ENCODE measurements around the gene CHRM4. TPM values are rescaled to one million over a fixed set of nuclear protein-coding genes. Genes with fewer than 3 reads are reported as not detected.
A peak's percentile ranks its signal among the peaks of the same experiment; 100 is the strongest.

The CHRM4 gene
- polyA plus RNA-seq, 1 experiment = not detected

DNA sequence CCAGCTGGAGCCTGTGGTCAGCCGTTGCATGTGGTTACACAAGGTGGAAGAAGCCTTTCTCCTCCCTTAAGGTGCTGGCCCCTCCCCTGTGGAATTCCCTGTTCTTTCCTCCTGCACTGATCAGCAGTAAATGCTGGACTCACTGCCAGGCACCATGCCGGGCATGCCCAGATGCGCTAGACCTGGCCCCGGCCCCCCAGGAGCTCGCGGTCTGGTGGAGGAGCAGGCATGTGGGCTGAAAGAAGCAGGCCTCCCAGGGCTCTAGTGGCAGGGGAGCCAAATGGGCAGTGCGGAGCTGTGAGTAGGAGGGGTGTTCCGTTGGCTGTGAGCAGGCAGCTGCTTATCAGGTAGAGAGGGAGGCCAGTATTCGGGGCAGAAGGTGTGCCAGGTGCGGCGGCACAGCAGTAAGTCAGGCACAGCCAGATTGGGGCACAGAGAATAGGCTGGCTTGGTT lies 34.1 kb downstream of the CHRM4 start:
- Histone ChIP-seq H3K9me3 (ENCODE audit: control insufficient read depth, insufficient read depth, low read length) (no peaks in the 10 kb centered on the region), H3K27ac (ENCODE audit: low read depth, low read length) (peak overlapping the region; percentile 11), H3K4me3 (ENCODE audit: low read depth, low read length) (no peak overlapping the region), H3K27me3 (ENCODE audit: control insufficient read depth, insufficient read depth, low read length) (no peaks in the 10 kb centered on the region)
- POLR2A ChIA-PET = no interaction called here
- no peak for DNase-seq (ENCODE audit: low read depth, low spot score)
- no peak for TF ChIP-seq CTCF (IDR thresholded peaks at IDR 0.05; ENCODE audit: low read depth, low read length)
- CTCF ChIA-PET = interaction anchor here (1.4 to 3.7 kb wide), 2 partner anchors 11 to 118 kb away, joined by 3 to 26 read pairs; no protein-coding TSS in a partner anchor

DNA sequence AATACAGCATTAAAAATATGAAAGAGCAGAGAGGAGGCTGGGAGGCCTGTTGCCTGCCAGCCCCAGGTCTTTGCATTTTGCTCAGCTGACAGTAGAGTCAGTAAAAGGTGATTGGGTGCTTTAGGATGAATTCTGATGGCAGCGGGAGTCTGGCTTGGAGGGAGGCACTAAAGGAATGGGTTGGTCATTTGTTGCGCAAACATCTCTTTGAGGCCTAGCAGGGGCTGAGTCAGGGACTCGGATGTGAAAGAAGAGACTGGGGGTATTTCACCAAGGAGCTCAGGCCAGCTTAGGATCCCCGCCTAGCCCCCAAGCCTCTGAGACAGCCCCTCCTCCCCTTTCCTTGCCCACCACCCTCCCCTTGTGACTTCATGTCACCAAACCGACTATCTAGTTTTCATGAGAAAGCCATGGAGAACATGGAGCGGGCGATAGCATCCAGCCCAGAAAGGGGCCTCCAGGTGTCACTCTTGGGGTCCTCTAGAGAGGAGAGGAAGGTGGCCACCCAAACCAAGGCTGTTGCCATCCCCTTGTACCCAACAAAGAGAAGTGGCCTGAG lies 34.6 kb downstream of the CHRM4 start:
- POLR2A ChIA-PET = no interaction called here
- DNase-seq (ENCODE audit: low read depth, low spot score) = peak; percentile 45

DNA sequence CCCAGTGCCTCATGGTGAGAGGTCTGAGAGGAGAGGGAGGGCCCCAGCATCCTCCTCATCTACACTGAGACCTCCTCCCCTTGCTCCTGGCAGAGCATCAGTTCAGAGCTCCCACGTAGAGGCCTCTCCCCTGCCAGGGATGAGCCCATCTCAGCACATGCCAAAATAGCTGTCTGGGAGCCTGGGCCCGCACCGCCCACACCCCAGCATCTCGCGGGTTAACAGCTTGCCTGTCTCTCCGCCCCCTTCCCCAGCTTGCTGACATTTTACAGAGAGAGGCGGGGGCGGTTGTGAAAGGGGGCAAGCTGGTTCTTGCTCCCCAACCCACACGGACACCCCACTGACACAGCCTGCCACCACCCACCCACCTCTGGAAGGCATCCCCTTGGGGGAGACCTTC lies 37.9 kb downstream of the CHRM4 start:
- H3K9me3 ChIP-seq (ENCODE audit: control insufficient read depth, insufficient read depth, low read length) = no peaks in the 10 kb centered on the region; the same call in 1 of the 2 replicates
- no peak overlapping the region for H3K4me3 ChIP-seq (ENCODE audit: low read depth, low read length)
- TF ChIP-seq CTCF (IDR thresholded peaks at IDR 0.05; ENCODE audit: low read depth, low read length) = no peak
- no peak for DNase-seq (ENCODE audit: low read depth, low spot score)
- peak overlapping the region; percentile 39 for H3K27ac ChIP-seq (ENCODE audit: low read depth, low read length)
- ChIA-PET CTCF (interaction anchor here (0.8 to 2.7 kb wide), 3 partner anchors 7 to 35 kb away, joined by 4 to 13 read pairs (median 9); no protein-coding TSS in a partner anchor), POLR2A (interaction anchor here (1.3 kb wide), 1 partner anchor 58 kb away, joined by 3 read pairs; no protein-coding TSS in a partner anchor)
- H3K27me3 ChIP-seq (ENCODE audit: control insufficient read depth, insufficient read depth, low read length) = no peaks in the 10 kb centered on the region

More for the DNA sequence above, 34.6 kb downstream of the CHRM4 start:
- H3K9me3 ChIP-seq (ENCODE audit: control insufficient read depth, insufficient read depth, low read length) = no peaks in the 10 kb centered on the region; the same call in 1 of the 2 replicates
- CTCF ChIA-PET = interaction anchor here (0.9 to 3.7 kb wide), 3 partner anchors 12 to 118 kb away, joined by 4 to 26 read pairs (median 4); no protein-coding TSS in a partner anchor
- no peak for TF ChIP-seq CTCF (IDR thresholded peaks at IDR 0.05; ENCODE audit: low read depth, low read length)
- H3K4me3 ChIP-seq (ENCODE audit: low read depth, low read length) = no peak overlapping the region
- no peaks in the 10 kb centered on the region for H3K27me3 ChIP-seq (ENCODE audit: control insufficient read depth, insufficient read depth, low read length)
- peak overlapping the region; percentile 11 for H3K27ac ChIP-seq (ENCODE audit: low read depth, low read length)

DNA sequence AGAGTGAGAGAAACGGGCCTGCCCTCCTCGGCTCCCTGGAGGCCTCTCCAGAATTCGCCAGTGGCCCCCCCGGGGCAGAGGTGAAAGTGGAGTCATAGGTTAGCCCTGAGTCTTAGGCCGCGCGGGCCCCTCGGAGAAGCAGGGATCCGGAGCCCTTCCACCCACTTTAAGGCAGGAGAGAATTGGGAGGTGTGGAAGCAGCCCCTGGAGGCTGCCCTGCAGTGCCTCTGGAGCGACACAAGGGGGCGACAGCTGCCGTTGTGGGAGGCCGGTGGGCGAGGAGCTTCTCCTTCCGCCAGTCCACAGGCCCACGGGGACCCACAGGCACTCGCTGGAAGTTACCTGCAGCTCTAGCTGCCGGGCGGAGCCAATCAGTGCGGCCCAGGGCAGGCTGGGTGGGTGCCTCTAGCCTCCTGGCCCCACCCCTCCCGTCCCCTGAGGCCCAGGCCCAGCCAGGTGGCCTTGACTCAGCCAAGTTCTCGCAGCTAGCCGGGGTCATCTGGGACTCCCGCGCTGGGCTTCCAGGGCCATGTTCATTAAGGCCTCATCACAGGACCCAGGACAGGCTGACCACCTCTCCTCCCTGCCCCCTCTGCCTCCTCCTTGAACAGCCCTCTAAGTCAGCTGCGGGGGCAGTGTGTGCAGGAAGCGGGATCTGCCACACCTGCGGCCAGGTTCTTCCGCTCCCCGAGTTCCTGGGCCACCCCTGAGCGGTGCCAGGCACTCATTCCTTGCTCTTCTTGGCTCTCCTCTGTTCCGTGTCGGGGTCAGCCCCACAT lies 39.3 kb downstream of the CHRM4 start:
- TF ChIP-seq CTCF (IDR thresholded peaks at IDR 0.05; ENCODE audit: low read depth, low read length) = peak; percentile 83
- Histone ChIP-seq H3K27me3 (ENCODE audit: control insufficient read depth, insufficient read depth, low read length) (no peaks in the 10 kb centered on the region), H3K4me3 (ENCODE audit: low read depth, low read length) (no peak overlapping the region), H3K9me3 (ENCODE audit: control insufficient read depth, insufficient read depth, low read length) (no peaks in the 10 kb centered on the region; the same call in 1 of the 2 replicates), H3K27ac (ENCODE audit: low read depth, low read length) (no peak overlapping the region)
- no peak for DNase-seq (ENCODE audit: low read depth, low spot score)
- ChIA-PET CTCF (interaction anchor here (0.5 to 2.7 kb wide), 10 partner anchors 9 to 229 kb away, joined by 3 to 10 read pairs (median 4); no protein-coding TSS in a partner anchor), POLR2A (no interaction called here)
